HEK293 (cell line): Measurements from ENCODE around the gene RNF224.

Source experiments
- ELK4 ChIP-seq: IDR thresholded peaks from 2 replicates; pipeline ENCODE4 v1.6.1; 2011; ENCODE audit warnings: mild to moderate bottlenecking, low read depth, low read length, borderline replicate concordance
- FEZF1 ChIP-seq: fragments of 450-650 bp; formaldehyde crosslinking; IDR thresholded peaks from 2 replicates; pipeline ENCODE4 v1.5.1; 2016; ENCODE audit warnings: missing biosample characterization, missing genetic modification characterization
- HOXD13 ChIP-seq: sonication (generic); formaldehyde crosslinking; IDR thresholded peaks from 2 replicates; pipeline ENCODE4 v1.8.0; 2022; ENCODE audit warnings: missing genetic modification reagents, borderline replicate concordance
- IKZF3 ChIP-seq: fragments of 450-650 bp; IDR thresholded peaks from 2 replicates; pipeline ENCODE4 v1.5.0; 2018; ENCODE audit warnings: missing biosample characterization, mild to moderate bottlenecking, missing genetic modification characterization, moderate library complexity
- KLF10 ChIP-seq: fragments of 450-650 bp; IDR thresholded peaks from 2 replicates; pipeline ENCODE4 v1.5.1; 2018; ENCODE audit warnings: missing biosample characterization, mild to moderate bottlenecking, missing genetic modification characterization
- KLF7 ChIP-seq: fragments of 450-650 bp; formaldehyde crosslinking; IDR thresholded peaks from 2 replicates; pipeline ENCODE4 v1.5.1; 2016; ENCODE audit warnings: missing biosample characterization, missing genetic modification characterization, borderline replicate concordance
- YY2 ChIP-seq: fragments of 450-650 bp; formaldehyde crosslinking; IDR thresholded peaks from 2 replicates; pipeline ENCODE4 v1.5.1; 2016; ENCODE audit warnings: missing biosample characterization, missing genetic modification characterization
- ZBTB1 ChIP-seq: fragments of 450-650 bp; formaldehyde crosslinking; IDR thresholded peaks from 2 replicates; pipeline ENCODE4 v1.5.1; 2016; ENCODE audit warnings: missing biosample characterization, missing genetic modification characterization
- ZFHX2 ChIP-seq: fragments of 450-650 bp; formaldehyde crosslinking; conservative IDR thresholded peaks from 2 replicates; pipeline ENCODE4 v1.5.1; 2016; ENCODE audit warnings: missing biosample characterization, missing genetic modification characterization
- ZFP37 ChIP-seq: fragments of 450-650 bp; formaldehyde crosslinking; IDR thresholded peaks from 2 replicates; pipeline ENCODE4 v1.5.1; 2016; ENCODE audit warnings: missing biosample characterization, missing genetic modification characterization
- ZNF140 ChIP-seq: fragments of 450-650 bp; formaldehyde crosslinking; IDR thresholded peaks from 2 replicates; pipeline ENCODE4 v1.5.1; 2016; ENCODE audit warnings: missing biosample characterization, missing genetic modification characterization
- ZNF148 ChIP-seq: fragments of 450-650 bp; formaldehyde crosslinking; IDR thresholded peaks from 2 replicates; pipeline ENCODE4 v1.5.0; 2017; ENCODE audit warnings: missing biosample characterization, missing genetic modification characterization, borderline replicate concordance
- ZNF391 ChIP-seq: fragments of 450-650 bp; formaldehyde crosslinking; IDR thresholded peaks from 2 replicates; pipeline ENCODE4 v1.5.1; 2016; ENCODE audit warnings: low read depth, missing biosample characterization, missing genetic modification characterization, borderline replicate concordance
- ZNF521 ChIP-seq: fragments of 450-650 bp; formaldehyde crosslinking; IDR thresholded peaks from 2 replicates; pipeline ENCODE4 v1.5.1; 2017; ENCODE audit warnings: missing biosample characterization, mild to moderate bottlenecking, missing genetic modification characterization
- ZNF558 ChIP-seq: fragments of 450-650 bp; formaldehyde crosslinking; IDR thresholded peaks from 2 replicates; pipeline ENCODE4 v1.5.1; 2016; ENCODE audit warnings: missing biosample characterization, missing genetic modification characterization
- ZNF585B ChIP-seq: fragments of 450-650 bp; formaldehyde crosslinking; IDR thresholded peaks from 2 replicates; pipeline ENCODE4 v1.5.1; 2016; ENCODE audit warnings: missing biosample characterization, missing genetic modification characterization
- ZNF600 ChIP-seq: fragments of 450-650 bp; formaldehyde crosslinking; IDR thresholded peaks from 2 replicates; pipeline ENCODE4 v1.5.1; 2016; ENCODE audit warnings: missing biosample characterization, missing genetic modification characterization
- ZNF658 ChIP-seq: fragments of 450-650 bp; formaldehyde crosslinking; IDR thresholded peaks from 2 replicates; pipeline ENCODE4; 2016; ENCODE audit warnings: missing biosample characterization, missing genetic modification characterization
- ZNF664 ChIP-seq: fragments of 450-650 bp; formaldehyde crosslinking; IDR thresholded peaks from 2 replicates; pipeline ENCODE4 v1.5.1; 2016; ENCODE audit warnings: missing biosample characterization, missing genetic modification characterization
- ZNF701 ChIP-seq: fragments of 450-650 bp; formaldehyde crosslinking; IDR thresholded peaks from 2 replicates; pipeline ENCODE4 v1.5.1; 2016; ENCODE audit warnings: missing biosample characterization, missing genetic modification characterization
- ZNF707 ChIP-seq: fragments of 450-650 bp; formaldehyde crosslinking; IDR thresholded peaks from 2 replicates; pipeline ENCODE4 v1.5.1; 2016; ENCODE audit warnings: missing biosample characterization, missing genetic modification characterization
- ZNF777 ChIP-seq: fragments of 450-650 bp; formaldehyde crosslinking; IDR thresholded peaks from 2 replicates; pipeline ENCODE4 v1.5.1; 2017; ENCODE audit warnings: missing biosample characterization, missing genetic modification characterization, borderline replicate concordance
- TF ChIP-seq, protein P1 (sequence below): fragments of 450-650 bp; formaldehyde crosslinking; IDR thresholded peaks from 2 replicates; pipeline ENCODE4 v1.5.1; 2016; ENCODE audit warnings: missing biosample characterization, missing genetic modification characterization
- TF ChIP-seq, protein P2 (sequence below): fragments of 450-650 bp; formaldehyde crosslinking; IDR thresholded peaks from 2 replicates; pipeline ENCODE4 v1.5.1; 2016; ENCODE audit warnings: missing biosample characterization, missing genetic modification characterization
- TF ChIP-seq, protein P3 (sequence below): fragments of 450-650 bp; formaldehyde crosslinking; IDR thresholded peaks from 2 replicates; pipeline ENCODE4 v1.5.1; 2016; ENCODE audit warnings: missing biosample characterization, missing genetic modification characterization, low read depth
- TF ChIP-seq, protein P4 (sequence below): fragments of 450-650 bp; formaldehyde crosslinking; IDR thresholded peaks from 2 replicates; pipeline ENCODE4 v1.5.1; 2016; ENCODE audit warnings: missing biosample characterization, missing genetic modification characterization

Gene RNF224

GRCh38 chr9:137188490-137189296 is 38.6 kb upstream of the RNF224 start, which contains the start of the genes ANAPC2 and SSNA1 (continued):
- TF ChIP-seq, protein P1, sequence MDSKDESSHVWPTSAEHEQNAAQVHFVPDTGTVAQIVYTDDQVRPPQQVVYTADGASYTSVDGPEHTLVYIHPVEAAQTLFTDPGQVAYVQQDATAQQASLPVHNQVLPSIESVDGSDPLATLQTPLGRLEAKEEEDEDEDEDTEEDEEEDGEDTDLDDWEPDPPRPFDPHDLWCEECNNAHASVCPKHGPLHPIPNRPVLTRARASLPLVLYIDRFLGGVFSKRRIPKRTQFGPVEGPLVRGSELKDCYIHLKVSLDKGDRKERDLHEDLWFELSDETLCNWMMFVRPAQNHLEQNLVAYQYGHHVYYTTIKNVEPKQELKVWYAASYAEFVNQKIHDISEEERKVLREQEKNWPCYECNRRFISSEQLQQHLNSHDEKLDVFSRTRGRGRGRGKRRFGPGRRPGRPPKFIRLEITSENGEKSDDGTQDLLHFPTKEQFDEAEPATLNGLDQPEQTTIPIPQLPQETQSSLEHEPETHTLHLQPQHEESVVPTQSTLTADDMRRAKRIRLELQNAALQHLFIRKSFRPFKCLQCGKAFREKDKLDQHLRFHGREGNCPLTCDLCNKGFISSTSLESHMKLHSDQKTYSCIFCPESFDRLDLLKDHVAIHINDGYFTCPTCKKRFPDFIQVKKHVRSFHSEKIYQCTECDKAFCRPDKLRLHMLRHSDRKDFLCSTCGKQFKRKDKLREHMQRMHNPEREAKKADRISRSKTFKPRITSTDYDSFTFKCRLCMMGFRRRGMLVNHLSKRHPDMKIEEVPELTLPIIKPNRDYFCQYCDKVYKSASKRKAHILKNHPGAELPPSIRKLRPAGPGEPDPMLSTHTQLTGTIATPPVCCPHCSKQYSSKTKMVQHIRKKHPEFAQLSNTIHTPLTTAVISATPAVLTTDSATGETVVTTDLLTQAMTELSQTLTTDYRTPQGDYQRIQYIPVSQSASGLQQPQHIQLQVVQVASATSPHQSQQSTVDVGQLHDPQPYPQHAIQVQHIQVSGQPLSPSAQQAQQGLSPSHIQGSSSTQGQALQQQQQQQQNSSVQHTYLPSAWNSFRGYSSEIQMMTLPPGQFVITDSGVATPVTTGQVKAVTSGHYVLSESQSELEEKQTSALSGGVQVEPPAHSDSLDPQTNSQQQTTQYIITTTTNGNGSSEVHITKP (tag by site-specific recombination) = peak; percentile 61
- 0 out of 2 replicates have a peak, but pooled peaks have one; percentile 5 for TF ChIP-seq ZFP37 (tag by site-specific recombination)
- TF ChIP-seq ZNF558 = no peak
- peak; percentile 99 for TF ChIP-seq YY2 (tag by site-specific recombination)
- TF ChIP-seq ZBTB1 = no peak
- TF ChIP-seq, protein P2, sequence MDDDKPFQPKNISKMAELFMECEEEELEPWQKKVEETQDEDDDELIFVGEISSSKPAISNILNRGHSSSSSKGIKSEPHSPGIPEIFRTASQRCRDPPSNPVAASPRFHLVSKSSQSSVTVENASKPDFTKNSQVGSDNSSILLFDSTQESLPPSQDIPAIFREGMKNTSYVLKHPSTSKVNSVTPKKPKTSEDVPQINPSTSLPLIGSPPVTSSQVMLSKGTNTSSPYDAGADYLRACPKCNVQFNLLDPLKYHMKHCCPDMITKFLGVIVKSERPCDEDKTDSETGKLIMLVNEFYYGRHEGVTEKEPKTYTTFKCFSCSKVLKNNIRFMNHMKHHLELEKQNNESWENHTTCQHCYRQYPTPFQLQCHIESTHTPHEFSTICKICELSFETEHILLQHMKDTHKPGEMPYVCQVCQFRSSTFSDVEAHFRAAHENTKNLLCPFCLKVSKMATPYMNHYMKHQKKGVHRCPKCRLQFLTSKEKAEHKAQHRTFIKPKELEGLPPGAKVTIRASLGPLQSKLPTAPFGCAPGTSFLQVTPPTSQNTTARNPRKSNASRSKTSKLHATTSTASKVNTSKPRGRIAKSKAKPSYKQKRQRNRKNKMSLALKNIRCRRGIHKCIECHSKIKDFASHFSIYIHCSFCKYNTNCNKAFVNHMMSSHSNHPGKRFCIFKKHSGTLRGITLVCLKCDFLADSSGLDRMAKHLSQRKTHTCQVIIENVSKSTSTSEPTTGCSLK (tag by site-specific recombination) = no peak
- no peak for TF ChIP-seq ELK4
- TF ChIP-seq ZNF148 (tag by site-specific recombination) = no peak; the same call in 1 of the 2 replicates
- TF ChIP-seq IKZF3 (tag by site-specific recombination) = peak; percentile 73
- TF ChIP-seq ZNF658 = no peak
- no peak for TF ChIP-seq ZNF521 (tag by site-specific recombination)
- no peak for TF ChIP-seq ZNF701 (tag by site-specific recombination)
- peak; percentile 89 for TF ChIP-seq ZNF600 (tag by site-specific recombination)
- no peak for TF ChIP-seq ZNF777 (tag by site-specific recombination)
- no peak for TF ChIP-seq ZNF664 (tag by site-specific recombination)
- no peak for TF ChIP-seq ZNF585B (tag by site-specific recombination)
- TF ChIP-seq KLF10 (tag by site-specific recombination) = peak; percentile 83; the same call in 1 of the 2 replicates
- TF ChIP-seq, protein P3, sequence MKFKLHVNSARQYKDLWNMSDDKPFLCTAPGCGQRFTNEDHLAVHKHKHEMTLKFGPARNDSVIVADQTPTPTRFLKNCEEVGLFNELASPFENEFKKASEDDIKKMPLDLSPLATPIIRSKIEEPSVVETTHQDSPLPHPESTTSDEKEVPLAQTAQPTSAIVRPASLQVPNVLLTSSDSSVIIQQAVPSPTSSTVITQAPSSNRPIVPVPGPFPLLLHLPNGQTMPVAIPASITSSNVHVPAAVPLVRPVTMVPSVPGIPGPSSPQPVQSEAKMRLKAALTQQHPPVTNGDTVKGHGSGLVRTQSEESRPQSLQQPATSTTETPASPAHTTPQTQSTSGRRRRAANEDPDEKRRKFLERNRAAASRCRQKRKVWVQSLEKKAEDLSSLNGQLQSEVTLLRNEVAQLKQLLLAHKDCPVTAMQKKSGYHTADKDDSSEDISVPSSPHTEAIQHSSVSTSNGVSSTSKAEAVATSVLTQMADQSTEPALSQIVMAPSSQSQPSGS (tag by site-specific recombination) = peak; percentile 90
- 0 out of 2 replicates have a peak, but pooled peaks have one; percentile 16 for TF ChIP-seq KLF7 (tag by site-specific recombination)
- peak; percentile 82; the same call in 1 of the 2 replicates for TF ChIP-seq ZNF391 (tag by site-specific recombination)
- TF ChIP-seq, protein P4, sequence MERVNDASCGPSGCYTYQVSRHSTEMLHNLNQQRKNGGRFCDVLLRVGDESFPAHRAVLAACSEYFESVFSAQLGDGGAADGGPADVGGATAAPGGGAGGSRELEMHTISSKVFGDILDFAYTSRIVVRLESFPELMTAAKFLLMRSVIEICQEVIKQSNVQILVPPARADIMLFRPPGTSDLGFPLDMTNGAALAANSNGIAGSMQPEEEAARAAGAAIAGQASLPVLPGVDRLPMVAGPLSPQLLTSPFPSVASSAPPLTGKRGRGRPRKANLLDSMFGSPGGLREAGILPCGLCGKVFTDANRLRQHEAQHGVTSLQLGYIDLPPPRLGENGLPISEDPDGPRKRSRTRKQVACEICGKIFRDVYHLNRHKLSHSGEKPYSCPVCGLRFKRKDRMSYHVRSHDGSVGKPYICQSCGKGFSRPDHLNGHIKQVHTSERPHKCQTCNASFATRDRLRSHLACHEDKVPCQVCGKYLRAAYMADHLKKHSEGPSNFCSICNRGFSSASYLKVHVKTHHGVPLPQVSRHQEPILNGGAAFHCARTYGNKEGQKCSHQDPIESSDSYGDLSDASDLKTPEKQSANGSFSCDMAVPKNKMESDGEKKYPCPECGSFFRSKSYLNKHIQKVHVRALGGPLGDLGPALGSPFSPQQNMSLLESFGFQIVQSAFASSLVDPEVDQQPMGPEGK (tag by site-specific recombination) = peak; percentile 87
- no peak for TF ChIP-seq ZNF707 (tag by site-specific recombination)
- 0 out of 2 replicates have a peak, but pooled peaks have one; percentile 14 for TF ChIP-seq FEZF1 (tag by site-specific recombination)
- TF ChIP-seq ZFHX2 = peak; percentile 53
- TF ChIP-seq ZNF140 (tag by site-specific recombination) = no peak
- TF ChIP-seq HOXD13 (CRISPR knock-in tag) = no peak
